Spleen (tissue), 11 donors: ENCODE data around the gene MAP2K5. TPM values are rescaled to one million over a fixed set of nuclear protein-coding genes. Genes with fewer than 3 reads are reported as not detected.

Experiments
- DNase-seq: peaks from one replicate; pipeline ENCODE4 v3.0.0-alpha.2; 2020
- H3K27ac ChIP-seq, 8 donors: fragments of 200-600 bp; sonication (generic) in 7 of 8; 1 replicate in 4 of 8; 2 replicates in 4 of 8; pipeline versions ENCODE4 v1.5.0 to v1.8.0; 2016 to 2021; ENCODE audit warnings: inconsistent platforms in 4 of 8, mild to moderate bottlenecking in 4 of 8, moderate library complexity in 1 of 8
- H3K27me3 ChIP-seq, 7 donors: fragments of 200-600 bp; sonication (generic) in 6 of 7; replicated peaks in 1 of 7; 1 replicate in 4 of 7; 2 replicates in 3 of 7; pipeline versions ENCODE4 v1.5.0 to v1.8.0; 2016 to 2021; ENCODE audit warnings: inconsistent platforms in 3 of 7, mild to moderate bottlenecking in 1 of 7
- H3K36me3 ChIP-seq, 6 donors: fragments of 200-600 bp; sonication (generic) in 5 of 6; 1 replicate in 4 of 6; 2 replicates in 2 of 6; pipeline versions ENCODE4 v1.5.0 to v1.8.0; 2016 to 2021; ENCODE audit warnings: inconsistent platforms in 2 of 6
- H3K4me1 ChIP-seq, 6 donors: fragments of 200-600 bp; sonication (generic) in 5 of 6; 1 replicate in 3 of 6; 2 replicates in 3 of 6; pipeline versions ENCODE4 v1.5.0 to v1.8.0; 2016 to 2021; ENCODE audit warnings: inconsistent platforms in 3 of 6
- H3K4me3 ChIP-seq, 8 donors: fragments of 200-600 bp; sonication (generic) in 7 of 8; 1 replicate in 4 of 8; 2 replicates in 4 of 8; pipeline versions ENCODE4 v1.5.0 to v1.8.0; 2016 to 2021; ENCODE audit warnings: inconsistent platforms in 4 of 8, mild to moderate bottlenecking in 4 of 8, moderate library complexity in 2 of 8
- H3K9me3 ChIP-seq, 8 donors: fragments of 200-600 bp; sonication (generic) in 7 of 8; 1 replicate in 4 of 8; 2 replicates in 4 of 8; pipeline versions ENCODE4 v1.5.0 to v1.8.0; 2016 to 2021; ENCODE audit warnings: inconsistent platforms in 4 of 8
- CTCF ChIP-seq, 11 experiments: fragments of 200-600 bp in 7 of 11; fragments of 450-650 bp in 4 of 11; sonication (generic) in 4 of 11; IDR thresholded peaks in 8 of 11; conservative IDR thresholded peaks in 3 of 11; 1 replicate in 7 of 11; 2 replicates in 4 of 11; pipeline versions ENCODE4 v1.4.0 to v1.8.0; 2016 to 2021; ENCODE audit warnings: antibody characterized with exemption in 11 of 11, inconsistent platforms in 4 of 11, mild to moderate bottlenecking in 1 of 11
- POLR2A ChIP-seq, 3 donors: fragments of 450-650 bp; IDR thresholded peaks; one replicate each; pipeline ENCODE4 v1.5.1; 2017; ENCODE audit warnings: antibody characterized with exemption in 3 of 3, mild to moderate bottlenecking in 1 of 3
- POLR2AphosphoS5 ChIP-seq, 3 donors: sonication (generic); formaldehyde crosslinking; IDR thresholded peaks; one replicate each; pipeline ENCODE4 v1.5.1; 2017; ENCODE audit warnings: antibody characterized with exemption in 3 of 3
- WGBS, 5 donors: extraction: QIAGEN DNeasy Blood & Tissue Kit in 3 of 5; methylation state at CpG; one replicate each; pipeline versions ENCODE4 v1.1.5 to v1.1.7; 2013 to 2018; 5-methylcytosine and 5-hydroxymethylcytosine counted together
- intact Hi-C: fragments of 100-400 bp; cut with DNase I; formaldehyde crosslinking; loops from one replicate; pipeline ENCODE4 v1.15.0; 2023; ENCODE audit warnings: low total_unique reads
- polyA plus RNA-seq, 3 donors: library from polyadenylated mRNA; stranded (reverse); fragments of 200-250 nt; gene quantifications; one replicate each; pipeline ENCODE4 v1.2.1, GENCODE V29; 2013
- total RNA-seq, 7 donors: library from RNA; depleted of rRNA in 3 of 7; stranded (reverse); fragments of >200 nt in 3 of 7; fragmentation: NEBNext Ultra II Directional in 4 of 7; extraction: Animal tissue kit (Norgen Biotek cat#: 25700) in 4 of 7; gene quantifications; one replicate each; pipeline versions ENCODE4 v1.1.0 to v1.2.1, GENCODE V29; 2016 to 2021
- donor health status: healthy with polysubstance abuse.
- donor health status: DM: no; HTN: no; CAD: no; lungs with moderate emphysema.
- donor health status: DM: no; HTN: no; CAD: no.
- donor health status: Bipolar disorder and iron deficiency.
- donor health status: healthy.
- donor health status: DM: no; HTN: no; CAD: no.
- donor health status: DM: yes; HTN: yes; CAD: no.

MAP2K5 gene
- total and polyA plus RNA-seq, 10 donors = 8.4 to 30.4 (median 14.6) TPM

DNA sequence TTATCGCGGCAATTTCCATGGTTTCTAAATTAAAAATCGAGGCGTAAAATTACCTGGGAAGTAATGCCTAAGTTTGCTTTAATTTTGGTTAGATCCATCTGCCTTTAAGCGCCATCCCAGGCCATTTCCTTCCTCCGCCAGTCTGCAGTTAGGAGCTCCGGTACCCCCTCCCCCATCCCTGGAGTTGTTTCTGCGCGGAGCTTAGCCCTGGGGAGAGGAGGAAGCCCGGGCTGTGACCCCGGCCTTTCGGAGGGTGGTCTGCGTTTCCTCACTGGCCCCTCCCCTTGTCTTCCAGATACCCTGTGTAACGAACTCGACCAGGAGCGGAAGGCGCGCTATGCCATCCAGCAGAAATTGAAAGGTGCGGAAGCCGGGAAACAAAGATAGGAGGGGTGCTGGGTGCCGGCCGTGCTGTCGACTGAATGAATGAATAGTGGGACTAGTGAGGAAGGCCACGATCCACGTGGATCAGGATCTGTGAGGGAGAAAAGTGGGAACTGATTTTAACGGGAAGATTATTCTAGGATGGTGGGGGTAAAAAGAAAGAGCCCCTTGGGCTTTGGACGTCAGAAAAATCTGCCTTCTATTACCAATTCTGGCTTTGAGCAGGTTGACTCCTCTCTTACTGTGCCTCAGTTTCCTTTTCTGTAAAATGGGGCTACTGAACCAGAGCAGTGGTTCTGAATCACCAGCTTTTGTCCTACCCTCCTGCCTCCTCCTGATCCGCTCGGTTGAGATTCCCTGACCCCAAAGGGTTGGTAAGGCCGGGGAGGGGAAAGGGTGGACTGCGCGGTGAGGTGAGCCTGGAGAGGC lies 290.6 kb downstream of the MAP2K5 start:
- H3K36me3 ChIP-seq = no peaks in the 10 kb centered on the region
- peaks cover 35 to 88% (median 67%) of the 10 kb centered on the region in 6 donors for H3K4me1 ChIP-seq
- WGBS, 5 donors = 2 to 7% (median 4%) methylated on average over 31 to 32 of the region's 32 CpGs
- TF ChIP-seq POLR2A (IDR thresholded peaks at IDR 0.05) (no peak), CTCF (IDR thresholded peaks at IDR 0.05 in 8 of 11, conservative IDR thresholded peaks at IDR 0.05 in 3 of 11) (no peak), POLR2AphosphoS5 (IDR thresholded peaks at IDR 0.05) (no peak)
- H3K9me3 ChIP-seq = no peaks in the 10 kb centered on the region
- no peak for DNase-seq
- intact Hi-C loops = no loop called here
- peak overlapping the region in 6 of 8 donors; percentile 39 to 68 (median 48) for H3K4me3 ChIP-seq
- H3K27me3 ChIP-seq = peaks cover 18 to 91% (median 81%) of the 10 kb centered on the region in 7 donors
- H3K27ac ChIP-seq = no peak overlapping the region

DNA sequence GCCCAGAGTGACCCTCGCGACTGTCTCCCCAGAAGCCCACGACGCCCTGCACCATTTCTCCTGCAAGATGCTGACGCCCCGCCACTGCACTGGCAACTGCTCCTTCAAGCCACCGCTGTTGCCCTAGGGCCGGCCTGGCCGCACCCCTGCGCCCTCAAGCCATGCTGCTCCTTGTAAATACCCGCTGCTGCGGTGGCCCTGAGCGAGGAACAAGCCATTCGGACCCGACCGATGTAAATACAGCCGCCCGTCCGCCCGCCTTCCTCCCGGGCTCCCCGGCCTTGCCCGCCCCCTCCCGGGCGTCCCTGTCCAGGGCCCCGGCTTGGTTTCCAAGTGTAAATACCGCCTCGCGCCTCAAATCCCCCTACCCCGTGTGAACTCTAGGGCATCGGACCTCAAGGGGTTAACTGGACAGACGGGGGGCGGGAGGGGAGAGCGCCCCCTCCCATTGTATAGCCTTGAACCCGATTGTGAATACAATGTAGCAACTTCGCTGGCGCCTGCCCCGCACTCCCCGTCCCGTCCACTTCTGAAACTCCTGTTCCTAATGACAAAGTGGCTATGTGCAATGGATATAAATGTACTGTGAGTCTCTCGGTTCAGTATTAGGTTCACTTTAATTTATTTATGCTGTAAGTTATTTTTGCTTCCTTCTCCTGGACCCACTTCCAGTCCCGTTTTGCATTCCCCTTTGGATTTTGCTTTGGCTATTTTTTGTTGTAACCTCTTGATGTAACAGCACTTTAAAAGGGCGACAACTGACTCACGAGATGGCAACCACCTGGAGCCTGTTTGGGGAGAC lies 291.4 kb downstream of the MAP2K5 start:
- H3K36me3 ChIP-seq = no peaks in the 10 kb centered on the region
- intact Hi-C loops = no loop called here
- DNase-seq = peak; percentile 87
- 1 to 3% (median 2%) methylated on average over 28 to 44 of the region's 44 CpGs for WGBS, 5 donors
- H3K4me1 ChIP-seq = peaks cover 26 to 88% (median 66%) of the 10 kb centered on the region in 6 donors
- H3K27me3 ChIP-seq = peaks cover 12 to 83% (median 73%) of the 10 kb centered on the region in 7 donors
- no peaks in the 10 kb centered on the region for H3K9me3 ChIP-seq
- peak overlapping the region in 7 of 8 donors; percentile 24 to 68 (median 45) for H3K4me3 ChIP-seq
- H3K27ac ChIP-seq = no peak overlapping the region
- TF ChIP-seq POLR2AphosphoS5 (IDR thresholded peaks at IDR 0.05) (peak in 2 of 3 donors; percentile 20 to 45), POLR2A (IDR thresholded peaks at IDR 0.05) (no peak), CTCF (IDR thresholded peaks at IDR 0.05 in 8 of 11, conservative IDR thresholded peaks at IDR 0.05 in 3 of 11) (peak in 10 of 11 experiments; percentile 11 to 72 (median 52))

DNA sequence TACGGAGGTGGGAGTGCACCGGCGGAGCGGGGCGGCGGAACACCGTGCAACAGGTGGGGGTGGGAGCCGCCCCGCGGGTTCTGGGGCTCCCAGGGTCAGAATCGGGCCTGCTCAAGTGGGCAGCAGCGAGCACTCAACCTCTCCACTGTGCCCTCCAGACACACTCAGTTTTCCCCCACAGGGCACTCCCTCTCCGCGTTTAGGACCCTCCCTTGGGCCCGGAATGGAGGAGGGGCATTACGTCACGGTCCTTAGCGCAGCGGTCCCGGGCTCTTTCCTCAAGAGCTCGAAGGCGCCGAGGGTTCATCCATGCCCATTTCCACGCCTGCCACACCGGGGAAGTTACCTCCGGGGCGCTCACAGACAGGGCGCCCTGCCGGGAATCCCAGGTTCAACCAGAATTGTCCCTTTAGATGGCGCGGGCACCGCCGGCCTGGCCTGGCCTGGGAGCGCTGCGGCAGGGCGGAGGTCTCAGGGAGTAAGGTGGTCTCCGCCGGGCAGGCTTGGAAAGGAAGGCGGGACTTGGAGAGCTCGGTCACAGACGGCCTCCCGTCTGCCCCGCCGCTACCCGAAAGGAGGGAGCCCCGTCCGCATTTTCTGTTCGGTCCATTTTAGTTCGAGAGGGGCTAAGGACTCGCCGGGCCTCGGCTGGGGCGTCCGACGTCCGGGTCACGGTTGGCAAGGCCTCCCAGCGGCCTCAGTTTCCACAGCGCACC lies 292.2 kb downstream of the MAP2K5 start:
- WGBS, 5 donors = 2 to 4% (median 3%) methylated on average over 31 to 59 of the region's 59 CpGs
- intact Hi-C loops = loop anchor here (5.0 kb wide), 1 partner anchor 312 kb away; the partner anchor contains the start of gene C15orf61
- no peaks in the 10 kb centered on the region for H3K9me3 ChIP-seq
- peaks cover 12 to 75% (median 65%) of the 10 kb centered on the region in 7 donors for H3K27me3 ChIP-seq
- TF ChIP-seq POLR2AphosphoS5 (IDR thresholded peaks at IDR 0.05) (no peak), POLR2A (IDR thresholded peaks at IDR 0.05) (no peak)
- no peaks in the 10 kb centered on the region for H3K36me3 ChIP-seq
- peaks cover 24 to 87% (median 62%) of the 10 kb centered on the region in 6 donors for H3K4me1 ChIP-seq
- H3K4me3 ChIP-seq = peak overlapping the region in 7 of 8 donors; percentile 24 to 68 (median 45)
- DNase-seq = peak; percentile 78
- no peak overlapping the region for H3K27ac ChIP-seq
